Brain microvascular endothelial cell (primary cell): Measurements from ENCODE around the gene FAM53A.

ENCODE experiments used
- DNase-seq: peaks from one replicate; pipeline ENCODE4 v3.0.0-alpha.2; 2020
- H3K27ac ChIP-seq: fragments of 250-450 bp; sonication (Bioruptor Pico); 2 replicates; pipeline ENCODE4 v1.5.1; 2020; ENCODE audit warnings: mild to moderate bottlenecking, moderate library complexity
- H3K27me3 ChIP-seq: fragments of 250-450 bp; sonication (Bioruptor Pico); replicated peaks from 2 replicates; pipeline ENCODE4 v1.5.1; 2020; ENCODE audit warnings: mild to moderate bottlenecking
- H3K36me3 ChIP-seq: fragments of 250-450 bp; sonication (Bioruptor Pico); replicated peaks from 2 replicates; pipeline ENCODE4 v1.5.1; 2020; ENCODE audit warnings: mild to moderate bottlenecking
- H3K4me3 ChIP-seq: 2 replicates; pipeline ENCODE4 v1.5.1; 2011; ENCODE audit warnings: low read depth, mild to moderate bottlenecking, control low read depth, low read length, moderate library complexity
- in situ Hi-C: cut with HindIII; loops from 2 replicates; pipeline ENCODE4 v1.10.0; 2017; ENCODE audit warnings: low sequenced_read_pairs, low pct_ligation_motif_present
- TF ChIP-seq, protein P1 (sequence below): IDR thresholded peaks from 2 replicates; pipeline ENCODE4 v1.5.1; 2011; ENCODE audit warnings: low read depth, mild to moderate bottlenecking, moderate library complexity, low read length, control low read depth, inconsistent platforms; ENCODE audit errors: missing control alignments

FAM53A gene

DNA sequence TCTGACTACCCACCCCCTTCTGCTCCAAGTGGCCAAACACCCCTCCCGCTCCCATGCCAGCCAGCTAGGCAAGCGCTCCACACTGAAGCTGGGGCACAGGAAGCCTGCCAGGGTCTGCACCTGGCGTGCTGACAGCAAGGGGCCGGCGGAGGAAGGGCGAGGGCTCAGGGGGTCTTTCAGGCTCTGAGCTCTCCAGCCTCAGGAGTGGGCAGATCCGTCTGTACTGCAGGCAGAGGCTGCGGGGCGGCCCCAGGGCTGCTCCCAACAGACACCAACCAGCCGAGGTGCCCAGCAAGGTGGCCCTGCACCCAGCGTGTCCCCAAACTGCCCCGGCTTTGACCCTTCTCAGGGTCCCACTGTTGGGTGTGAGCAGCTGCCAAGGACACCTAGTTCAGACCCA lies 14.8 kb downstream of the FAM53A start:
- in situ Hi-C loops: no loop called here

DNA sequence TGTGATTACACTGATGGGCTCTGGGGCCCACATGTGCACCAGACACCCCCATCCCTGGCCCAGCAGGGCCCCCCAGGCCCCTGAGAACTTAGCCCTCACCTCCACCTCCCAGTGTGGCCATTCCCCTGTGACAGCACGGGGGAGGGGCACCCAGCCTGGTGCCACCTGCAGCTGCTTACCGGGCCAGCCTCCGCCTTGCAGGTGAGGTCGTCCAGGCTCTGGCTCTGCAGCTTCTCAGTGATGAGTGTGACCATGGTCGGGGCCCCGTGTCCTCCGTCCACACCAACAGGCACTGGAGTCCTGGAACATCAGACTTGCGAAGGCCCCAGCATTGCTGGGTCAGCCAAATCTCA lies 15.6 kb downstream of the FAM53A start:
- DNase-seq: no peak
- H3K27ac ChIP-seq: no peak overlapping the region
- TF ChIP-seq, protein P1, sequence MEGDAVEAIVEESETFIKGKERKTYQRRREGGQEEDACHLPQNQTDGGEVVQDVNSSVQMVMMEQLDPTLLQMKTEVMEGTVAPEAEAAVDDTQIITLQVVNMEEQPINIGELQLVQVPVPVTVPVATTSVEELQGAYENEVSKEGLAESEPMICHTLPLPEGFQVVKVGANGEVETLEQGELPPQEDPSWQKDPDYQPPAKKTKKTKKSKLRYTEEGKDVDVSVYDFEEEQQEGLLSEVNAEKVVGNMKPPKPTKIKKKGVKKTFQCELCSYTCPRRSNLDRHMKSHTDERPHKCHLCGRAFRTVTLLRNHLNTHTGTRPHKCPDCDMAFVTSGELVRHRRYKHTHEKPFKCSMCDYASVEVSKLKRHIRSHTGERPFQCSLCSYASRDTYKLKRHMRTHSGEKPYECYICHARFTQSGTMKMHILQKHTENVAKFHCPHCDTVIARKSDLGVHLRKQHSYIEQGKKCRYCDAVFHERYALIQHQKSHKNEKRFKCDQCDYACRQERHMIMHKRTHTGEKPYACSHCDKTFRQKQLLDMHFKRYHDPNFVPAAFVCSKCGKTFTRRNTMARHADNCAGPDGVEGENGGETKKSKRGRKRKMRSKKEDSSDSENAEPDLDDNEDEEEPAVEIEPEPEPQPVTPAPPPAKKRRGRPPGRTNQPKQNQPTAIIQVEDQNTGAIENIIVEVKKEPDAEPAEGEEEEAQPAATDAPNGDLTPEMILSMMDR: no peak
- no peaks in the 10 kb centered on the region for H3K27me3 ChIP-seq
- in situ Hi-C loops: no loop called here
- no peaks in the 10 kb centered on the region for H3K36me3 ChIP-seq
- H3K4me3 ChIP-seq: no peak overlapping the region

More for the DNA sequence above, 14.8 kb downstream of the FAM53A start:
- no peaks in the 10 kb centered on the region for H3K27me3 ChIP-seq
- DNase-seq: no peak
- no peak overlapping the region for H3K4me3 ChIP-seq
- H3K27ac ChIP-seq: no peak overlapping the region
- TF ChIP-seq, protein P1: no peak
- no peaks in the 10 kb centered on the region for H3K36me3 ChIP-seq

DNA sequence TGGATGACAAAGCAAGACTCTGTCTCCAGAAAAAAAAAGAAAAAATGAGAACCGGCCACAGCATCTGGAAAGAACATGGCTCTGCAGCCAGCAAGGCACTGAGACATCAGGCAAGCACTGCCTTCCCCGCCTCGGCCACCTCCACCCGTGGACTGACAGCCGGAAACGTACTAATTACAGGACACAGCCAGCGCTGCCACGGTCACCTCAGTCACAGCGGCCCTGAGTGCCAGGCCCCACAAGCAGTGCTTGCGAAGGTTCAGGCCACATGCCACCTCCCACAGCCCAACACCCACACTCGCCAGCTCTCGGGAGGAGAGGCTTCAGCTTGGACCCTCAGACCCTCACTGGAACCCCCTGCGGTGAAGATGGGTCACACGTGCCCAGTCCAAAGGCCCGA lies 16.8 kb downstream of the FAM53A start:
- DNase-seq: no peak
- Histone ChIP-seq H3K27me3 (no peaks in the 10 kb centered on the region), H3K36me3 (no peaks in the 10 kb centered on the region), H3K27ac (no peak overlapping the region), H3K4me3 (no peak overlapping the region)
- TF ChIP-seq, protein P1: no peak
- in situ Hi-C loops: no loop called here

DNA sequence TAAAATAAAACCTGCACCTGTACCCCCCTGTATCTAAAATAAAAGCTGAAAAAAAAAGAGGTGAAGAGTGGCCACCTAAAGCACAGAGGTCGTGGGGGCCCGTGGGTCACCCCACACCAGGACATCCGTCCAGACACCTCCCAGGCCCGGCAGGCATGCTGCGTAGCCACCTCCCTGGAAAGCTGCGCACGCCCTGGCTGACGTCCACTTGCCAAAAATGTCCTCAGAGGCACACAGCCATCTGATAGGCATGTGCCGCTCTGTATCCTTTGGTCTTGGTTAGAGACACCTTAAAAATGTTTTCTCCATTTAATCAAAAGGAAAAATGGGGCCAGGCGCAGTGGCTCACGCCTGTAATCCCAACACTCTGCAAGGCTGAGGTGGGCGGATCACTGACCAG lies 17.7 kb downstream of the FAM53A start:
- in situ Hi-C loops: no loop called here
- Histone ChIP-seq H3K4me3 (no peak overlapping the region), H3K27me3 (no peaks in the 10 kb centered on the region), H3K27ac (no peak overlapping the region), H3K36me3 (no peaks in the 10 kb centered on the region)
- TF ChIP-seq, protein P1: no peak
- DNase-seq: no peak

DNA sequence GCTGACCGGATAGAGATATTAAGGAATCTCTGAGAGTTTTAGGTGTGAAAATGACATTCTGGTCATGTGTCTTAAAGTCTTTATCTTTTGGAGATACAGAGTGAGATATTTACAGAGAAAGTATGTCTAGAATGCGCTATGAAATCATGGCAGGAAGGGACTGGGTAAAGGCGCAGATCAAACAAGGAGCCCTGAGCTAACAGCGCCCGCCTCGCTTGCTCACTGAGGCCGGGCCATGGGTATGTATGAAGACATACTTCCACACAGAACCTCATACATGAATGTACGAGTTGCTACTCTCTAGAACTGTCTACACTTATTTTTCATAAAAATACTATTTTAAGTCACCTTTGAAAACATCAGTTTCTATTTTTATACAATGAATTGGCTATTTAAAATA lies 20.0 kb downstream of the FAM53A start:
- in situ Hi-C loops: no loop called here
- H3K27ac ChIP-seq: no peak overlapping the region
- no peaks in the 10 kb centered on the region for H3K27me3 ChIP-seq
- no peak overlapping the region for H3K4me3 ChIP-seq
- peak; percentile 5 for DNase-seq
- TF ChIP-seq, protein P1: no peak
- H3K36me3 ChIP-seq: no peaks in the 10 kb centered on the region

DNA sequence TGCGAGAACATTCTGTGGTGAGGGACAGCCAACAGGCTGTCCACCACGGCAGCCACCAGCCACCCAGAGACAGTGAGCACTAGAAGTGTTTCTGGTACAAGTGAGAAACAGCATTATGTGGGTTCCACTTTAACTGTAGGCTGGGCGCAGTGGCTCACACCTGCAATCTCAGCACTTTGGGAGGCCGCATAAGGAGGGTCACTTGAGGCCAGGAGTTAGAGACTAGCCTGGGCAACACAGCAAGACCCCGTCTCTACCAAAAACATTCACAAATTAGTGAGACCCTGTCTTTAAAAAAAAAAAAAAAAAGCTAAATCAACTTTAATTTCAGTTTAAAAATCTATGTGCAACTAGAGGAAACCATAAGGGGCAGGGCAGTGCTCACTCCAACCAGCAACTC lies 20.6 kb downstream of the FAM53A start:
- TF ChIP-seq, protein P1: no peak
- no peaks in the 10 kb centered on the region for H3K36me3 ChIP-seq

More for the DNA sequence above, 20.6 kb downstream of the FAM53A start:
- no peak for DNase-seq
- Histone ChIP-seq H3K4me3 (no peak overlapping the region), H3K27me3 (no peaks in the 10 kb centered on the region), H3K27ac (no peak overlapping the region)
- in situ Hi-C loops: no loop called here
